Measurements from ENCODE around the gene CNGA1.

The CNGA1 gene

DNA sequence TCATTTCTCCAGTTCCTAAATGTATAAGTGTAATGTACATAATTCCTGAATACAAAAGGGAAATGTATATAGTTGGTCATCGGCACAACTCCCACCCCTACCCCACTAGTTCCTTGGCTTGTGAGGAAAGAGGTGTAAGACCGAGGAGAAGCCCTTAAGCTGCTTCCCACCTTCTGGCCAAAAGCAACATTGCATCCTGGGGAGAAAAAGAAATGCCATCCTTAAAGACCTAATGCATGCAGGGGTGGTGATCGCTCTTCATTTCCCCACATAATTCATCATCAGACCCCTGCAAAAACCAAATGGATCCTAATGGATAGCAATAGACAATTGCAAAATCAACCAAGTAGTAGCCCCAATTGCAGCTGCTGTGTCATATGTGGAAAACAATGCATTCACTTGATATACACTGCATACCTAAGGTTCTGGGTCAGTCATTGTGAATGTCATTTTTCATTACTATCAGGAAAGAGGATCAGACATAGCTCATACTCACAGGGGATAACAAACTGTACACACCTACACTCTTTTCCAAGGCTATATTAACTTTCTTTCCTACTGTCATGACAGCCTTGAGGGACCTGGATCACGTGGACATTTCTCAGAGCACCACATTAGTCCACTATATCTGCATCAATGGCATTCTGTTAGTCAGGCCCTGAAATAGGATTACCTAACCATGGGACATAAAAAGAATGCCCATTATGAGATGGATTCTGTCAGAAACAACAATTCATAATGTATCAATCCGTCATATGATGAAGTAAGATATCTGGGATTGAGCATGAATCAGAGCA is 70.4 kb downstream of the CNGA1 start (continued):
- no peak for TF ChIP-seq BACH2 (CRISPR knock-in tag; IDR thresholded peaks at IDR 0.05; ENCODE audit: borderline replicate concordance)
- no peak for TF ChIP-seq PPARA (CRISPR knock-in tag; IDR thresholded peaks at IDR 0.05; ENCODE audit: borderline replicate concordance)

DNA sequence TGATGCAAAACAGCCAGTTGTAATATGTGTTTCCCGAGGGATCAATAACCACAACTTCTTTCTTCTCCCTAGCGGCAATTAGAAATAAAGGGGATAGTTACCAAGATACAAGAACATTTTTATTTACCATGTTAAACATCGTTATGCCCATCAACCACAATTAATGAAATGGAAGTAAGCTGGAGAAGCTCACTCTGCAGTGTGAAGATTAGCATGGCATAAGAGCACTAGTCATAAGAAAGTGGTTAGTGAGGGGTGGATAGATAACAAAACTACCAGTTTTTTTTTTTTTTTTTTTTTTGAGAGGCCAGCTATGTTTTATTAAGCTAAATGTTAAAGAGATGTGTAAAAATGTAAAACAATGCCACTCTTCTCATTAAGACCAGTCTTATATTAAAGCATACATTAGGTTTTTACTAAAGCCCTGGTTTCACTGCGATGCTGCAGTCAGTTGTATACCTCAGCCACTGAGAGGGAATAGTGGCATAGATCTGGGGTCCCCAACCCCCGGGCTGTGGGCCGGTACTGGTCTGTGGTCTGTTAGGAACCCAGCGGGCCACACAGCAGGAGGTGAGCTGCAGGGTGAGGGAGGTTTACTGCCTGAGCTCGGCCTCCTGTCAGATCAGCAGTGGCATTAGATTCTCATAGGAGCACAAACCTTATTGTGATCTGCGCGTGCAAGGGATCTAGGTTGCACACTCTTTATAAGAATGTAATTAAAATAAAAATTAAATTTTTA is 74.2 kb downstream of the CNGA1 start:
- TF ChIP-seq RARB (CRISPR knock-in tag; IDR thresholded peaks at IDR 0.05) (no peak), TCF4 (CRISPR knock-in tag; IDR thresholded peaks at IDR 0.05; ENCODE audit: borderline replicate concordance) (no peak), ESRRG (CRISPR knock-in tag; IDR thresholded peaks at IDR 0.05) (no peak), GLIS3 (CRISPR knock-in tag; IDR thresholded peaks at IDR 0.05) (no peak)
- TF ChIP-seq, protein P1, sequence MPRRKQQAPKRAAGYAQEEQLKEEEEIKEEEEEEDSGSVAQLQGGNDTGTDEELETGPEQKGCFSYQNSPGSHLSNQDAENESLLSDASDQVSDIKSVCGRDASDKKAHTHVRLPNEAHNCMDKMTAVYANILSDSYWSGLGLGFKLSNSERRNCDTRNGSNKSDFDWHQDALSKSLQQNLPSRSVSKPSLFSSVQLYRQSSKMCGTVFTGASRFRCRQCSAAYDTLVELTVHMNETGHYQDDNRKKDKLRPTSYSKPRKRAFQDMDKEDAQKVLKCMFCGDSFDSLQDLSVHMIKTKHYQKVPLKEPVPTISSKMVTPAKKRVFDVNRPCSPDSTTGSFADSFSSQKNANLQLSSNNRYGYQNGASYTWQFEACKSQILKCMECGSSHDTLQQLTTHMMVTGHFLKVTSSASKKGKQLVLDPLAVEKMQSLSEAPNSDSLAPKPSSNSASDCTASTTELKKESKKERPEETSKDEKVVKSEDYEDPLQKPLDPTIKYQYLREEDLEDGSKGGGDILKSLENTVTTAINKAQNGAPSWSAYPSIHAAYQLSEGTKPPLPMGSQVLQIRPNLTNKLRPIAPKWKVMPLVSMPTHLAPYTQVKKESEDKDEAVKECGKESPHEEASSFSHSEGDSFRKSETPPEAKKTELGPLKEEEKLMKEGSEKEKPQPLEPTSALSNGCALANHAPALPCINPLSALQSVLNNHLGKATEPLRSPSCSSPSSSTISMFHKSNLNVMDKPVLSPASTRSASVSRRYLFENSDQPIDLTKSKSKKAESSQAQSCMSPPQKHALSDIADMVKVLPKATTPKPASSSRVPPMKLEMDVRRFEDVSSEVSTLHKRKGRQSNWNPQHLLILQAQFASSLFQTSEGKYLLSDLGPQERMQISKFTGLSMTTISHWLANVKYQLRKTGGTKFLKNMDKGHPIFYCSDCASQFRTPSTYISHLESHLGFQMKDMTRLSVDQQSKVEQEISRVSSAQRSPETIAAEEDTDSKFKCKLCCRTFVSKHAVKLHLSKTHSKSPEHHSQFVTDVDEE (CRISPR knock-in tag; IDR thresholded peaks at IDR 0.05) = no peak
- TF ChIP-seq, protein P2, sequence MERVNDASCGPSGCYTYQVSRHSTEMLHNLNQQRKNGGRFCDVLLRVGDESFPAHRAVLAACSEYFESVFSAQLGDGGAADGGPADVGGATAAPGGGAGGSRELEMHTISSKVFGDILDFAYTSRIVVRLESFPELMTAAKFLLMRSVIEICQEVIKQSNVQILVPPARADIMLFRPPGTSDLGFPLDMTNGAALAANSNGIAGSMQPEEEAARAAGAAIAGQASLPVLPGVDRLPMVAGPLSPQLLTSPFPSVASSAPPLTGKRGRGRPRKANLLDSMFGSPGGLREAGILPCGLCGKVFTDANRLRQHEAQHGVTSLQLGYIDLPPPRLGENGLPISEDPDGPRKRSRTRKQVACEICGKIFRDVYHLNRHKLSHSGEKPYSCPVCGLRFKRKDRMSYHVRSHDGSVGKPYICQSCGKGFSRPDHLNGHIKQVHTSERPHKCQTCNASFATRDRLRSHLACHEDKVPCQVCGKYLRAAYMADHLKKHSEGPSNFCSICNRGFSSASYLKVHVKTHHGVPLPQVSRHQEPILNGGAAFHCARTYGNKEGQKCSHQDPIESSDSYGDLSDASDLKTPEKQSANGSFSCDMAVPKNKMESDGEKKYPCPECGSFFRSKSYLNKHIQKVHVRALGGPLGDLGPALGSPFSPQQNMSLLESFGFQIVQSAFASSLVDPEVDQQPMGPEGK (CRISPR knock-in tag; IDR thresholded peaks at IDR 0.05; ENCODE audit: borderline replicate concordance) = no peak
- TF ChIP-seq, protein P3, sequence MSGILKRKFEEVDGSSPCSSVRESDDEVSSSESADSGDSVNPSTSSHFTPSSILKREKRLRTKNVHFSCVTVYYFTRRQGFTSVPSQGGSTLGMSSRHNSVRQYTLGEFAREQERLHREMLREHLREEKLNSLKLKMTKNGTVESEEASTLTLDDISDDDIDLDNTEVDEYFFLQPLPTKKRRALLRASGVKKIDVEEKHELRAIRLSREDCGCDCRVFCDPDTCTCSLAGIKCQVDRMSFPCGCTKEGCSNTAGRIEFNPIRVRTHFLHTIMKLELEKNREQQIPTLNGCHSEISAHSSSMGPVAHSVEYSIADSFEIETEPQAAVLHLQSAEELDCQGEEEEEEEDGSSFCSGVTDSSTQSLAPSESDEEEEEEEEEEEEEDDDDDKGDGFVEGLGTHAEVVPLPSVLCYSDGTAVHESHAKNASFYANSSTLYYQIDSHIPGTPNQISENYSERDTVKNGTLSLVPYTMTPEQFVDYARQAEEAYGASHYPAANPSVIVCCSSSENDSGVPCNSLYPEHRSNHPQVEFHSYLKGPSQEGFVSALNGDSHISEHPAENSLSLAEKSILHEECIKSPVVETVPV (CRISPR knock-in tag; IDR thresholded peaks at IDR 0.05) = no peak
- no peak for ATAC-seq

DNA sequence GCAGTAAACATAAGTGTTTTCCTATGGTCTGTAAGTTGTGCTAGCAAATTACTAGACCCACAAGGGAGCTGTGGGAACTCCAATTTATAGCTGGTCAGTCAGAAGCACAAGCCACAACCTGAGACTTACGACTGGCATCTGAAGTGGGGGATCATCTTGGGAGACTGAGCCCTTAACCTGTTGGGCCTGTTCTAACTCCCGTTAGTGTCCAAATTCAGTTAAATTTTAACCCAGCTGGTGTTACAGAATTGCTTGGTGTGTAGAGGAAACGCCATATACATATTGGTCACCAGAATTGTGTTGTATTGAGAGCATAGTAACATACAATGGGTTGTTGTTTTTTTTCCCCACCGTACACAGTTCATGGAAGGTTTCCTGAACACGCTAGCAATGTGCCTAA is 77.0 kb downstream of the CNGA1 start:
- TF ChIP-seq SNAI2 (CRISPR knock-in tag; IDR thresholded peaks at IDR 0.05) (no peak), ZC3H10 (CRISPR knock-in tag; IDR thresholded peaks at IDR 0.05) (no peak), ARNTL (CRISPR knock-in tag; IDR thresholded peaks at IDR 0.05; ENCODE audit: borderline replicate concordance, low read depth) (no peak)

DNA sequence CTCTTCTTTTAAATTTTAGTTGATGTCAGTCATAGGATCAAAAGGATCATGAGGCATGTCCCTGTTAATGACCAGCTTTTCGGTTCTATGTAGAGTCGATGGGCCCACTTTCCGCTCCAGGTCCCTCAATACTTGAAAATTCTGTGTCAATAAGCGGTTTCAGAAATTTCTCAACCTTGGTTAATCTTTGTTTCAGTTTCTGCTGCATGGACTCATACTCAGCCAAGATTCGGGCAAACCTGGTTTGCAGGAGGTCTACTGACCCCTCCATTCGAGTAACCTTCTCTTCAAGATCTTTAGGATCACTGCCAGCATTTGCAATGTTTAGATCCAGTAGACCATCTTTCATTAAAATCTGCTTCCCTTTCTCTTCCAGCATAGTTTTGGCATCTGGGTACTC is 80.1 kb downstream of the CNGA1 start:
- TF ChIP-seq ZC3H10 (CRISPR knock-in tag; IDR thresholded peaks at IDR 0.05) = no peak
- no peak for TF ChIP-seq GLIS3 (CRISPR knock-in tag; IDR thresholded peaks at IDR 0.05)
- no peak for TF ChIP-seq ZNF70 (CRISPR knock-in tag; IDR thresholded peaks at IDR 0.05)
- TF ChIP-seq TOX (CRISPR knock-in tag; IDR thresholded peaks at IDR 0.05; ENCODE audit: borderline replicate concordance) = no peak
- no peak for TF ChIP-seq BACH2 (CRISPR knock-in tag; IDR thresholded peaks at IDR 0.05; ENCODE audit: borderline replicate concordance)
- no peak for ATAC-seq

More for the DNA sequence above, 77.0 kb downstream of the CNGA1 start:
- ATAC-seq = no peak

DNA sequence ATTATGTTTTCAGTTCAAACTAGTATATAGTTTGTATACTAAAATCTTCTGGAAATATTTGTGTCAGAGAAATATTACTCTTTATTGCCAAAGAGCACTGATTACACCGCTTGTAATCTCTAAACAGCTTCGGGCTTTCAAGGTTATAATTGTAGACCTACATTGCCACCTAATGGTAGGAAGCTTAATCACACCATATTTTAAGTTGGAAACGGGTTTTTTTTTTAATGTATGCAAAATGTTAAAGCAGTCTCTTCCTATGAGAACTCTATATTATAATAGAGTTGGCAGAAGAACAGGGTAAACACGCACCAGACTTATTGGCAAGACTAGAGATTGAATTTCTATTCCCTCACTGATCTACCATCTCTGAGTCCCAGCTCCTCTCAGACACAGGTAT is 82.6 kb downstream of the CNGA1 start:
- TF ChIP-seq ESRRG (CRISPR knock-in tag; IDR thresholded peaks at IDR 0.05) (no peak), ISL1 (CRISPR knock-in tag; IDR thresholded peaks at IDR 0.05) (no peak), ZFP30 (CRISPR knock-in tag; IDR thresholded peaks at IDR 0.05) (no peak), ARNTL (CRISPR knock-in tag; IDR thresholded peaks at IDR 0.05; ENCODE audit: borderline replicate concordance, low read depth) (no peak), OSR1 (CRISPR knock-in tag; IDR thresholded peaks at IDR 0.05) (no peak), RARB (CRISPR knock-in tag; IDR thresholded peaks at IDR 0.05) (no peak), ZFP3 (CRISPR knock-in tag; IDR thresholded peaks at IDR 0.05) (no peak), TOX (CRISPR knock-in tag; IDR thresholded peaks at IDR 0.05; ENCODE audit: borderline replicate concordance) (no peak), ZNF8 (CRISPR knock-in tag; IDR thresholded peaks at IDR 0.05) (no peak)
- TF ChIP-seq, protein P2 (CRISPR knock-in tag; IDR thresholded peaks at IDR 0.05; ENCODE audit: borderline replicate concordance) = no peak
- TF ChIP-seq, protein P4, sequence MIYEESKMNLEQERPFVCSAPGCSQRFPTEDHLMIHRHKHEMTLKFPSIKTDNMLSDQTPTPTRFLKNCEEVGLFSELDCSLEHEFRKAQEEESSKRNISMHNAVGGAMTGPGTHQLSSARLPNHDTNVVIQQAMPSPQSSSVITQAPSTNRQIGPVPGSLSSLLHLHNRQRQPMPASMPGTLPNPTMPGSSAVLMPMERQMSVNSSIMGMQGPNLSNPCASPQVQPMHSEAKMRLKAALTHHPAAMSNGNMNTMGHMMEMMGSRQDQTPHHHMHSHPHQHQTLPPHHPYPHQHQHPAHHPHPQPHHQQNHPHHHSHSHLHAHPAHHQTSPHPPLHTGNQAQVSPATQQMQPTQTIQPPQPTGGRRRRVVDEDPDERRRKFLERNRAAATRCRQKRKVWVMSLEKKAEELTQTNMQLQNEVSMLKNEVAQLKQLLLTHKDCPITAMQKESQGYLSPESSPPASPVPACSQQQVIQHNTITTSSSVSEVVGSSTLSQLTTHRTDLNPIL (CRISPR knock-in tag; IDR thresholded peaks at IDR 0.05; ENCODE audit: low read depth) = no peak
- peak; percentile 51; the same call in 2 of the 3 replicates for ATAC-seq
